Measurements from ENCODE around the gene GALNT7.
"Not testable (repeated sequence)": the region's sequence is repeated elsewhere in the genome, so short reads cannot be mapped to it uniquely, and the experiment has no call there.

GALNT7 gene

GRCh38 chr4:173168396-173169177 is at the start of gene GALNT7:
TSS of gene GALNT7 (plus strand) at chr4:173168811. CDS start at chr4:173168836, 25 bp downstream.
- Mint-ChIP-seq H3K27ac (peak within 1 kb of the TSS; percentile 99), H3K4me3 (peak within 1 kb of the TSS; percentile 93 to 100), H3K9me3 (no peaks in the 10 kb centered on the region), H3K36me3 (peaks cover 12 to 19% of the 10 kb centered on the region in 2 donors), H3K27me3 (no peaks in the 10 kb centered on the region), H3K4me1 (peaks cover 29 to 52% of the 10 kb centered on the region in 2 donors)
- peak; percentile 45 to 48 for ATAC-seq (replicated peaks)
- DNase-seq: peak; percentile 41

GRCh38 chr4:173118819-173119218 is 49.8 kb upstream of the GALNT7 start:
- ATAC-seq (replicated peaks); H3K27me3 Mint-ChIP-seq; DNase-seq; H3K4me3 Mint-ChIP-seq; H3K27ac Mint-ChIP-seq: not testable (repeated sequence)
- Mint-ChIP-seq H3K36me3 (peaks cover 21% of the 10 kb centered on the region in 2 donors), H3K4me1 (peaks cover 9 to 17% of the 10 kb centered on the region in 2 donors), H3K9me3 (peaks cover 16 to 18% of the 10 kb centered on the region in 2 donors)

- Mint-ChIP-seq H3K9me3 (peaks cover 9 to 15% of the 10 kb centered on the region in 2 donors), H3K36me3 (peaks cover 16 to 17% of the 10 kb centered on the region in 2 donors), H3K4me1 (peaks cover 9 to 17% of the 10 kb centered on the region in 2 donors), H3K4me3 (no peak overlapping the region), H3K27me3 (no peaks in the 10 kb centered on the region), H3K27ac (no peak overlapping the region)
- ATAC-seq (replicated peaks): no peak
- DNase-seq: no peak
Observed at GRCh38 chr4:173119818-173120217, 48.8 kb upstream of the GALNT7 start.

DNA sequence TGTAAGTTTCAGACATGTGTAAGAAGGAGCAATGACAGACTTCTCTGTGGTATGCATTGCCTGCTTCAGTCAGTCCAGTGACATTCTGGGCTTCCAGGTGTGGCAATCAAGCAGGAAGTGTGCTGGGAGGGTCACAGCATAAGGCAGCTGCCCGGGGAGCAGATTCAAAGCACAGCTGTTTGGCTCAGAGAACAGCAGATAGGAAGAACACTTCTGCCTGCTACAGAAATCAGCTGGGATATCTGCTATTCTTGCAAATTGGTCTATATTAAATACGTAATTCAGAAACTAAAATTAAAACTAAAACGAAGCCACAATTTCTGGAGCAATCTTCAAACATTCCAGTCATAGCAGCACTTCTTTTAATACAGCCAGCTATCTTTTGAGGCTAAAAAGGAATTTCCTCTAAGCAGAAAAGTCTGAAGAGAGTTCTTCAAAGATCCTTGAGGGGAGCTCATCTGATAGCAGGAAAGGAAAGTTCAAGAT is 47.5 kb upstream of the GALNT7 start:
- peaks cover 4 to 14% of the 10 kb centered on the region in 2 donors for H3K9me3 Mint-ChIP-seq
- no peaks in the 10 kb centered on the region for H3K27me3 Mint-ChIP-seq
- no peak overlapping the region for H3K4me3 Mint-ChIP-seq
- peaks cover 12 to 14% of the 10 kb centered on the region in 2 donors for H3K36me3 Mint-ChIP-seq
- no peak overlapping the region for H3K27ac Mint-ChIP-seq
- ATAC-seq (replicated peaks) (peak; percentile 82 to 88), DNase-seq (no peak)
- peaks cover 9 to 17% of the 10 kb centered on the region in 2 donors for H3K4me1 Mint-ChIP-seq

DNA sequence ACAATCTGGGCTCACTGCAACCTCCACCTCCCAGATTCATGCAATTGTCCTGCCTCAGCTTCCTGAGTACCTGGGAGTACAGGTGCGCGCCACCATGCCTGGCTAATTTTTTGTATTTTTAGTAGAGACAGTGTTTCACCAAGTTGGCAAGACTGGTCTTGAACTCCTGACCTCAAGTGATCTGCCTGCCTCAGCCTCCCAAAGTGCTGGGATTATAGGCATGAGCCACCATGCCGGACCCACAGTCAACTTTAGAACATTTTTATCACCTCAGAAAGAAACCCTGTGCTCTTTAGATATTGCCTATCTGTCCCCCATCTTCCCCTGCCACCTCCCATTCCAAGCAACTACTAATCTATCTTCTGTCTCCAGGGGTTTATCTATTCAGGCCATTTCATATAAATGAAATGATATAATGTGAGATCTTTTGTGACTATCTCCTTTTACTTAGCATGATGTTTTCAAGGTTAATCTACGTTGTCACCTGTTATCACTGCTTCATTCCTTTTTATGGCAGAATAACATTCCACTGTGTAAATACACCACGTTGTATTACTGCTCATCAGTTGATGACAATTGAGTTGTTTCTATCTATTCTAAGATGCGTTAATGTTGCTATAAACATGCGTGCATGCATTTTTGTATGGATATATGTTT is 44.3 kb upstream of the GALNT7 start:
- ATAC-seq (replicated peaks): no peak
- Mint-ChIP-seq H3K9me3 (no peaks in the 10 kb centered on the region), H3K36me3 (no peaks in the 10 kb centered on the region), H3K27ac (no peak overlapping the region), H3K27me3 (no peaks in the 10 kb centered on the region), H3K4me3 (no peak overlapping the region), H3K4me1 (peaks cover 13 to 19% of the 10 kb centered on the region in 2 donors)
- DNase-seq: no peak

- H3K4me1 Mint-ChIP-seq: peaks cover 13 to 19% of the 10 kb centered on the region in 2 donors
- ATAC-seq (replicated peaks): no peak
- H3K4me3 Mint-ChIP-seq: no peak overlapping the region
- no peak overlapping the region for H3K27ac Mint-ChIP-seq
- DNase-seq: no peak
- H3K36me3 Mint-ChIP-seq: no peaks in the 10 kb centered on the region
- no peaks in the 10 kb centered on the region for H3K9me3 Mint-ChIP-seq
- no peaks in the 10 kb centered on the region for H3K27me3 Mint-ChIP-seq
Observed at GRCh38 chr4:173125216-173125812, 43.3 kb upstream of the GALNT7 start.

DNA sequence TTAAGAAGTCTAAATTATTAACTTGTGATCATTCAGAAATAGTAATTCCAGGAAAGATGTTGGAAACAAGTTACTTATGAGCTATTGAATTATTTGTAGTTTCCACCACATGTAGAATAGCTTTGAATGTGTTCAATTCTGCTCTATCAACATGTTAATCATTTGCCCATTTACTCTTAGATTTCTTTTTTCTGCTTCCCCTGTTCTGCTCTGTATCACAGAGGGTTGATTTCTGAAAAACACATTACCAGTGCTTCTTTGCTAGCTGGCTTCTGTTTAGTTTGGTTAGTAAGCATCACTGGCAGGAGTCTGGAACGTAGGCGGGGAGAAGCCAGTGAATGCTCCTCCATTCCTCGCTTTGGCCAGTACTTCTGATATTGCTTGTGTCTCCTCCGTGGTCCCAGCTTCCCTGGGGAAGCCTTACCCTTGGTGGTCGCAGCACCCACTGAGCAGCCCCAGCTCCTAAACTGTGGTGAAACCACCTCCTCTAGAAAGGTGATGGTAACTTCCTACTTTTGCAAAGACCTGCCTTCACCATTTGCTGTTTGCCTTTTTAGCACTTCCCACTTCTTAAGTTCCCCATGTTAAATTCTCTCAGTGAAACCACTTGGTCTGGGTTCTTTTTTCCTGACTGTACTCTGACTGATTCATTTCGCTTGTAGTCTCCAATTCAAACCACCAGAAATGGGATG is 40.3 kb upstream of the GALNT7 start:
- peaks cover 8 to 12% of the 10 kb centered on the region in 2 donors for H3K4me1 Mint-ChIP-seq
- H3K36me3 Mint-ChIP-seq: no peaks in the 10 kb centered on the region
- peak; percentile 55 to 62 for ATAC-seq (replicated peaks)
- H3K27me3 Mint-ChIP-seq: no peaks in the 10 kb centered on the region
- H3K27ac Mint-ChIP-seq: no peak overlapping the region
- no peak overlapping the region for H3K4me3 Mint-ChIP-seq
- no peaks in the 10 kb centered on the region for H3K9me3 Mint-ChIP-seq
- no peak for DNase-seq

DNA sequence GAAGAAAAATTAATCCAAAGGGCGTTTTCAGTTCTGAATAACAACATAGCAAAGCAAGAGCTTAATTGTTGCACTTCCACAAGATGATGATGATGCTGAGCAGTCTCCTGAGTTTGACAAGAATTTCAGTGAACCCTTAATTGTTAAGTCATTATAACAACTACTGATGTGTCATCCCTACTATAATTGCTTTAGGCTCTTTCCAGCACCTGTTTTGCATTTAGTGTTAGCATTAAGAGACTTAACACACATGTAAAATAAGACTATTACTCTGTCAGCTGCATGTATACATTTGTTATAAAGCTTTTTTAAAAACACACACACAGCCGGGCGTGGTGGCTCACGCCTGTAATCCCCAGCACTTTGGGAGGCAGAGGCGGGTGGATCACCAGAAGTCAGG is 37.9 kb upstream of the GALNT7 start:
- no peaks in the 10 kb centered on the region for H3K9me3 Mint-ChIP-seq
- DNase-seq (no peak), ATAC-seq (replicated peaks) (no peak)
- H3K27ac Mint-ChIP-seq: no peak overlapping the region
- no peak overlapping the region for H3K4me3 Mint-ChIP-seq
- H3K36me3 Mint-ChIP-seq: no peaks in the 10 kb centered on the region
- peaks cover 8 to 12% of the 10 kb centered on the region in 2 donors for H3K4me1 Mint-ChIP-seq
- no peaks in the 10 kb centered on the region for H3K27me3 Mint-ChIP-seq

GRCh38 chr4:173134426-173134825 is 34.2 kb upstream of the GALNT7 start:
- H3K4me3 Mint-ChIP-seq: no peak overlapping the region
- no peaks in the 10 kb centered on the region for H3K4me1 Mint-ChIP-seq
- no peaks in the 10 kb centered on the region for H3K36me3 Mint-ChIP-seq
- no peak overlapping the region for H3K27ac Mint-ChIP-seq
- H3K27me3 Mint-ChIP-seq: no peaks in the 10 kb centered on the region
- DNase-seq (no peak), ATAC-seq (replicated peaks) (no peak)
- H3K9me3 Mint-ChIP-seq: no peaks in the 10 kb centered on the region

DNA sequence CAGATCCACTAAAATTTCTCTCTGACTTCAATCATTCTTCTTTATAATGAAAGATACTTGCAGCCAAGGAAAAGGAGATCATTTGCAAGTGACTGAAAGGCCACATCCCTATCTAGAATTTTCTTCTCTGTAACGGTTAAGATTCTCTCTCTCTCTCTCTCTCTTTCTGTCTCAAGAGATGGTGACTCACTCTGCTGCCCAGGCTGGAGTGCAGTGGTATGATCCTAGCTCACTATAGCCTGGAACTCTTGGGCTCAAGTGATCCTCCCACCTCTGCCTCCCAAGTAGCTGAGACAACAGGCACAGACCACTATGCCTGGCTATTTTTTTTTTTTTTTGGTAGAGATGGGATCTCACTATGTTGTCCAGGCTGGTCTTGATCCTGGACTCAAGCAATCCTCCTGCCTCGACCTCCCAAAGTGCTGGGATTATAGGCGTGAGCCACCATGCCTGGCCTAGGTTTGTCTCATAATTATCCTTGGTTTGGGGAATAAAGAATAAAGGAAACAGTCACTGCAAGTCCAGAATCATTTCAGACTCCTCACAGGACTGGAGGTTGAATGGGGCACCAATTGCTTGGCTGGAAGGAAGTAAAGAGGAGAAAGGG is 33.3 kb upstream of the GALNT7 start:
- H3K27me3 Mint-ChIP-seq: no peaks in the 10 kb centered on the region
- H3K27ac Mint-ChIP-seq: no peak overlapping the region
- H3K36me3 Mint-ChIP-seq: no peaks in the 10 kb centered on the region
- DNase-seq (no peak), ATAC-seq (replicated peaks) (no peak)
- H3K9me3 Mint-ChIP-seq: no peaks in the 10 kb centered on the region
- H3K4me3 Mint-ChIP-seq: no peak overlapping the region
- no peaks in the 10 kb centered on the region for H3K4me1 Mint-ChIP-seq

- H3K27me3 Mint-ChIP-seq: no peaks in the 10 kb centered on the region
- no peak overlapping the region for H3K27ac Mint-ChIP-seq
- H3K9me3 Mint-ChIP-seq: no peaks in the 10 kb centered on the region
- ATAC-seq (replicated peaks): no peak
- no peak for DNase-seq
- no peaks in the 10 kb centered on the region for H3K4me1 Mint-ChIP-seq
- no peak overlapping the region for H3K4me3 Mint-ChIP-seq
- no peaks in the 10 kb centered on the region for H3K36me3 Mint-ChIP-seq
Observed at GRCh38 chr4:173138624-173139023, 30.0 kb upstream of the GALNT7 start.

- no peak overlapping the region for H3K4me3 Mint-ChIP-seq
- DNase-seq: no peak
- H3K9me3 Mint-ChIP-seq: no peaks in the 10 kb centered on the region
- no peaks in the 10 kb centered on the region for H3K4me1 Mint-ChIP-seq
- no peaks in the 10 kb centered on the region for H3K36me3 Mint-ChIP-seq
- no peak for ATAC-seq (replicated peaks)
- no peak overlapping the region for H3K27ac Mint-ChIP-seq
- no peaks in the 10 kb centered on the region for H3K27me3 Mint-ChIP-seq
Observed at GRCh38 chr4:173139561-173139960, 29.1 kb upstream of the GALNT7 start.

GRCh38 chr4:173145131-173145530 is 23.5 kb upstream of the GALNT7 start:
- DNase-seq: no peak
- H3K4me1 Mint-ChIP-seq: no peaks in the 10 kb centered on the region
- no peak for ATAC-seq (replicated peaks)

DNA sequence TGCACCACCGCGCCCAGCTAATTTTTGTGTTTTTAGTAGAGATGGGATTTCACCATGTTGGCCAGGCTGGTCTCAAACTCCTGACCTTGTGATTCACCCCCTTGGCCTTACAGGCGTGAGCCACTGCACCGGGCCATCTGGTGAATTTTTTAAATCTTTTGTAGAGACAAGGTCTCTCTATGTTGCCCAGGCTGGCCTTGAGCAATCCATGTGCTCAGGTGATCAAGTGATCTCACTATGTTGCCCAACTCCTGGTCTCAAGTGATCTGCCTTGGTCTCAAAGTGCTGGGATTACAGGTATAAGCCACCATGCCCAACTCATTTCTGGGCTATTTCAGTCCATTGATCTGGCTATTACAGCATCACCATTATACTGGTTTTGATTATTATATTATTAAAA is 22.2 kb upstream of the GALNT7 start:
- H3K36me3 Mint-ChIP-seq: peaks cover 0 to 2% of the 10 kb centered on the region in 2 donors
- no peaks in the 10 kb centered on the region for H3K9me3 Mint-ChIP-seq
- no peak overlapping the region for H3K4me3 Mint-ChIP-seq
- DNase-seq (no peak), ATAC-seq (replicated peaks) (no peak)
- no peak overlapping the region for H3K27ac Mint-ChIP-seq
- no peaks in the 10 kb centered on the region for H3K27me3 Mint-ChIP-seq
- no peaks in the 10 kb centered on the region for H3K4me1 Mint-ChIP-seq

More at GRCh38 chr4:173145131-173145530, 23.5 kb upstream of the GALNT7 start:
- Mint-ChIP-seq H3K36me3 (peaks cover 0 to 2% of the 10 kb centered on the region in 2 donors), H3K4me3 (no peak overlapping the region), H3K9me3 (no peaks in the 10 kb centered on the region), H3K27me3 (no peaks in the 10 kb centered on the region), H3K27ac (no peak overlapping the region)

All from stimulated activated naive B cell treated with anti-CD40 and anti-IgM and Interleukin-4, amounts not matched to agents 10 μg/mL and 1 μg/mL and 100 μg/mL, for 72 hours (primary cell).